G401.6 (cell line): ENCODE results near the gene GRIP2.

Experiments
- FAIRE-seq: peaks from 2 replicates; lab custom pipeline; 2012; peaks lifted over from hg19 to GRCh38; lab: Jason Lieb, UNC

Gene GRIP2

GRCh38 chr3:14451844-14452739, 88.0 kb downstream of the GRIP2 start:
- FAIRE-seq, result no peak

GRCh38 chr3:14450922-14451606, 89.1 kb downstream of the GRIP2 start:
- FAIRE-seq, result no peak

- no peak for FAIRE-seq
These were observed 89.6 kb downstream of the GRIP2 start for GRCh38 chr3:14450506-14450905.

GRCh38 chr3:14448756-14449727, 91.1 kb downstream of the GRIP2 start:
- FAIRE-seq, result no peak

GRCh38 chr3:14448063-14448462, 92.1 kb downstream of the GRIP2 start:
- FAIRE-seq, result no peak

- FAIRE-seq, result no peak
These were observed 93.1 kb downstream of the GRIP2 start for GRCh38 chr3:14446988-14447570.

- no peak for FAIRE-seq
These were observed 94.4 kb downstream of the GRIP2 start for GRCh38 chr3:14445773-14446172.

GRCh38 chr3:14444380-14444779, 95.8 kb downstream of the GRIP2 start:
- no peak for FAIRE-seq

GRCh38 chr3:14441920-14442300, 98.2 kb downstream of the GRIP2 start:
- FAIRE-seq, result no peak

- no peak for FAIRE-seq
These were observed 98.8 kb downstream of the GRIP2 start for GRCh38 chr3:14441240-14441919.

- no peak for FAIRE-seq
These were observed 99.5 kb downstream of the GRIP2 start for GRCh38 chr3:14440531-14441239.

GRCh38 chr3:14440168-14440518, 100.0 kb downstream of the GRIP2 start:
- no peak for FAIRE-seq

GRCh38 chr3:14439501-14440167, 100.5 kb downstream of the GRIP2 start:
- no peak for FAIRE-seq
